Upper lobe of left lung (tissue), 6 donors: ENCODE results near the gene AMY2B. TPM values are rescaled to one million over a fixed set of nuclear protein-coding genes. Genes with fewer than 3 reads are reported as not detected.

Experiments
- ATAC-seq, 2 donors: fragments of 200-7000 bp; cut with Tn5 transposase; one replicate each; pipeline ENCODE4 v1.9.1; 2022; ENCODE audit warnings: mild to moderate bottlenecking in 2 of 2, moderate library complexity in 2 of 2; ENCODE audit not compliant: low FRiP score in 2 of 2
- DNase-seq, 2 donors: peaks; one replicate each; pipeline ENCODE4 v3.0.0-alpha.2; 2019 to 2020
- H3K27ac ChIP-seq, 4 donors: fragments of 200-600 bp; sonication (generic); one replicate each; pipeline ENCODE4 v1.5.1; 2016 to 2019
- H3K27me3 ChIP-seq, 4 donors: fragments of 200-600 bp; sonication (generic); one replicate each; pipeline ENCODE4 v1.5.1; 2017 to 2019
- H3K36me3 ChIP-seq, 4 donors: fragments of 200-600 bp; sonication (generic); one replicate each; pipeline ENCODE4 v1.5.1; 2016 to 2019
- H3K4me1 ChIP-seq, 4 donors: fragments of 200-600 bp; sonication (generic); one replicate each; pipeline ENCODE4 v1.5.1; 2018 to 2019
- H3K4me3 ChIP-seq, 4 donors: fragments of 200-600 bp; sonication (generic); one replicate each; pipeline ENCODE4 v1.5.1; 2017 to 2019; ENCODE audit warnings: mild to moderate bottlenecking in 2 of 4, moderate library complexity in 1 of 4
- H3K9me3 ChIP-seq, 4 donors: fragments of 200-600 bp; sonication (generic); one replicate each; pipeline ENCODE4 v1.5.1; 2018 to 2019
- CTCF ChIP-seq, 6 experiments: fragments of 450-650 bp in 4 of 6; fragments of 200-600 bp in 2 of 6; sonication (generic) in 2 of 6; IDR thresholded peaks; one replicate each; pipeline ENCODE4 v1.5.1; 2016 to 2019; ENCODE audit warnings: antibody characterized with exemption in 6 of 6
- EP300 ChIP-seq, 4 donors: sonication (generic); formaldehyde crosslinking; IDR thresholded peaks; one replicate each; pipeline ENCODE4 v1.5.1; 2017; ENCODE audit warnings: antibody characterized with exemption in 4 of 4, control low read depth in 2 of 4
- POLR2A ChIP-seq, 4 donors: fragments of 450-650 bp; IDR thresholded peaks; one replicate each; pipeline ENCODE4 v1.5.1; 2016 to 2017; ENCODE audit warnings: antibody characterized with exemption in 4 of 4, mild to moderate bottlenecking in 2 of 4
- POLR2AphosphoS5 ChIP-seq, 2 donors: sonication (generic); formaldehyde crosslinking; IDR thresholded peaks; one replicate each; pipeline ENCODE4 v1.5.1; 2017; ENCODE audit warnings: antibody characterized with exemption in 2 of 2
- WGBS, 2 donors: methylation state at CpG; one replicate each; pipeline ENCODE4 v1.1.5; 2017 to 2018; 5-methylcytosine and 5-hydroxymethylcytosine counted together
- total RNA-seq, 6 donors: library from RNA; depleted of rRNA in 4 of 6; stranded (reverse); fragments of >200 nt in 4 of 6; gene quantifications; one replicate each; pipeline versions ENCODE4 v1.1.0 to v1.2.1, GENCODE V29; 2016 to 2021
- donor health status: DM: no; HTN: no; CAD: no; lungs with moderate emphysema.
- donor health status: DM: no; HTN: yes; CAD: no; lungs with severe emphysema.

AMY2B gene
- total RNA-seq, 6 donors from 2014 or later, result 12.5 to 73.3 (median 23.8) TPM

- Histone ChIP-seq H3K36me3 (peaks cover 0 to 20% (median 7%) of the 10 kb centered on the region in 4 donors), H3K4me1 (peaks cover 28 to 48% (median 35%) of the 10 kb centered on the region in 4 donors), H3K27me3 (no peaks in the 10 kb centered on the region), H3K27ac (no peak overlapping the region), H3K9me3 (no peaks in the 10 kb centered on the region), H3K4me3 (no peak overlapping the region)
- TF ChIP-seq POLR2AphosphoS5 (IDR thresholded peaks at IDR 0.05) (no peak), CTCF (IDR thresholded peaks at IDR 0.05) (no peak), POLR2A (IDR thresholded peaks at IDR 0.05) (no peak), EP300 (IDR thresholded peaks at IDR 0.05) (no peak)
- 88 to 95% methylated on average over 8 of the region's 8 CpGs for WGBS, 2 donors
- DNase-seq, result no peak
- ATAC-seq, result no peak
Measured at GRCh38 chr1:103529746-103530145, 41.6 kb upstream of the AMY2B start.

GRCh38 chr1:103538226-103538625 lies 33.2 kb upstream of the AMY2B start:
- Histone ChIP-seq H3K9me3 (no peaks in the 10 kb centered on the region), H3K4me3 (no peak overlapping the region), H3K4me1 (peaks cover 0 to 8% (median 0%) of the 10 kb centered on the region in 4 donors), H3K36me3 (peaks cover 16 to 90% (median 53%) of the 10 kb centered on the region in 4 donors), H3K27me3 (no peaks in the 10 kb centered on the region), H3K27ac (no peak overlapping the region)
- ATAC-seq, result no peak
- no peak for DNase-seq
- WGBS, 2 donors, result 80 to 86% methylated on average over 2 of the region's 2 CpGs
- TF ChIP-seq POLR2AphosphoS5 (IDR thresholded peaks at IDR 0.05) (no peak), EP300 (IDR thresholded peaks at IDR 0.05) (no peak), POLR2A (IDR thresholded peaks at IDR 0.05) (no peak), CTCF (IDR thresholded peaks at IDR 0.05) (no peak)

- WGBS, 2 donors, result 65 to 75% methylated on average over 3 of the region's 3 CpGs
- peaks cover 18 to 94% (median 65%) of the 10 kb centered on the region in 4 donors for H3K36me3 ChIP-seq
- no peak for DNase-seq
- H3K4me3 ChIP-seq, result no peak overlapping the region
- no peak overlapping the region for H3K27ac ChIP-seq
- H3K9me3 ChIP-seq, result no peaks in the 10 kb centered on the region
- H3K4me1 ChIP-seq, result no peaks in the 10 kb centered on the region
- no peak for ATAC-seq
- no peak for TF ChIP-seq EP300 (IDR thresholded peaks at IDR 0.05)
- TF ChIP-seq POLR2A (IDR thresholded peaks at IDR 0.05), result no peak
- TF ChIP-seq POLR2AphosphoS5 (IDR thresholded peaks at IDR 0.05), result no peak
- TF ChIP-seq CTCF (IDR thresholded peaks at IDR 0.05), result no peak
- no peaks in the 10 kb centered on the region for H3K27me3 ChIP-seq
Measured at GRCh38 chr1:103541431-103541830, 30.0 kb upstream of the AMY2B start.

- ATAC-seq, result no peak
- H3K36me3 ChIP-seq, result peaks cover 48 to 92% (median 59%) of the 10 kb centered on the region in 4 donors
- WGBS, 2 donors, result 83 to 100% methylated on average over 1 of the region's 1 CpG
Measured at GRCh38 chr1:103546496-103546895, 24.9 kb upstream of the AMY2B start.

More at GRCh38 chr1:103546496-103546895, 24.9 kb upstream of the AMY2B start:
- no peak for DNase-seq
- TF ChIP-seq CTCF (IDR thresholded peaks at IDR 0.05) (no peak), POLR2A (IDR thresholded peaks at IDR 0.05) (no peak), POLR2AphosphoS5 (IDR thresholded peaks at IDR 0.05) (no peak), EP300 (IDR thresholded peaks at IDR 0.05) (no peak)
- no peak overlapping the region for H3K27ac ChIP-seq
- no peaks in the 10 kb centered on the region for H3K27me3 ChIP-seq
- no peaks in the 10 kb centered on the region for H3K4me1 ChIP-seq
- no peak overlapping the region for H3K4me3 ChIP-seq
- H3K9me3 ChIP-seq, result no peaks in the 10 kb centered on the region
